GM18909 (cell line): ENCODE data around the gene AHCYL2.

ENCODE experiments used
- ATAC-seq: cut with Tn5 transposase; IDR thresholded peaks from one replicate; pipeline ENCODE4 v1.9.1; 2021; ENCODE audit warnings: mild to moderate bottlenecking; ENCODE audit not compliant: unreplicated experiment, poor library complexity

Gene AHCYL2

GRCh38 chr7:129224251-129225205, at the start of gene AHCYL2:
TSS of gene AHCYL2 (plus strand) at chr7:129225030.
- ATAC-seq: peak; percentile 88

GRCh38 chr7:129176916-129177710, 47.7 kb upstream of the AHCYL2 start:
- no peak for ATAC-seq

GRCh38 chr7:129184981-129185670, 39.7 kb upstream of the AHCYL2 start:
- ATAC-seq: no peak

GRCh38 chr7:129186749-129187260, 38.0 kb upstream of the AHCYL2 start:
- no peak for ATAC-seq

- no peak for ATAC-seq
These were observed 37.0 kb upstream of the AHCYL2 start for GRCh38 chr7:129187681-129188371.

- no peak for ATAC-seq
These were observed 36.4 kb upstream of the AHCYL2 start, which contains the start of gene SMO for GRCh38 chr7:129188372-129188891. TSS of gene SMO (plus strand) at chr7:129188633. CDS start at chr7:129189152, 519 bp downstream.

- no peak for ATAC-seq
These were observed 35.8 kb upstream of the AHCYL2 start for GRCh38 chr7:129188892-129189660.

- no peak for ATAC-seq
These were observed 35.0 kb upstream of the AHCYL2 start for GRCh38 chr7:129189661-129190310.

GRCh38 chr7:129191272-129191671, 33.6 kb upstream of the AHCYL2 start:
- no peak for ATAC-seq

- ATAC-seq: no peak
These were observed 30.9 kb upstream of the AHCYL2 start for GRCh38 chr7:129193892-129194291.

- ATAC-seq: no peak
These were observed 27.1 kb upstream of the AHCYL2 start for GRCh38 chr7:129197771-129198170.

- ATAC-seq: no peak
These were observed 25.4 kb upstream of the AHCYL2 start for GRCh38 chr7:129199406-129199805.

GRCh38 chr7:129202058-129202777, 22.6 kb upstream of the AHCYL2 start:
- no peak for ATAC-seq

- no peak for ATAC-seq
These were observed 21.6 kb upstream of the AHCYL2 start for GRCh38 chr7:129203050-129203741.

GRCh38 chr7:129205126-129205818, 19.6 kb upstream of the AHCYL2 start:
- no peak for ATAC-seq

- no peak for ATAC-seq
These were observed 18.6 kb upstream of the AHCYL2 start for GRCh38 chr7:129205987-129206785.
